NCI-H2196 (cell line): ENCODE data around the gene IL17RB.

Experiments used
- DNase-seq: peaks from one replicate; lab custom pipeline; 2025; ENCODE audit not compliant: unreplicated experiment; lab: John Stamatoyannopoulos, UW

IL17RB gene

GRCh38 chr3:53811143-53811927, 35.0 kb upstream of the IL17RB start:
- no peak for DNase-seq

GRCh38 chr3:53812434-53812833, 33.9 kb upstream of the IL17RB start:
- DNase-seq: no peak

- DNase-seq: no peak
Measured at GRCh38 chr3:53813229-53813628, 33.1 kb upstream of the IL17RB start.

- no peak for DNase-seq
Measured at GRCh38 chr3:53813876-53814275, 32.5 kb upstream of the IL17RB start.

- DNase-seq: no peak
Measured at GRCh38 chr3:53815067-53815466, 31.3 kb upstream of the IL17RB start.

- DNase-seq: no peak
Measured at GRCh38 chr3:53815651-53816050, 30.7 kb upstream of the IL17RB start.

- no peak for DNase-seq
Measured at GRCh38 chr3:53816425-53816824, 29.9 kb upstream of the IL17RB start.

GRCh38 chr3:53817211-53817610, 29.2 kb upstream of the IL17RB start:
- no peak for DNase-seq

GRCh38 chr3:53817809-53818208, 28.6 kb upstream of the IL17RB start:
- DNase-seq: no peak

- DNase-seq: no peak
Measured at GRCh38 chr3:53818221-53819162, 27.9 kb upstream of the IL17RB start.

GRCh38 chr3:53819163-53819868, 27.1 kb upstream of the IL17RB start:
- no peak for DNase-seq

- no peak for DNase-seq
Measured at GRCh38 chr3:53820084-53820483, 26.3 kb upstream of the IL17RB start.

- DNase-seq: no peak
Measured at GRCh38 chr3:53820756-53821580, 25.4 kb upstream of the IL17RB start.

GRCh38 chr3:53821631-53822121, 24.7 kb upstream of the IL17RB start:
- peak; percentile 11 for DNase-seq

GRCh38 chr3:53822331-53822741, 24.0 kb upstream of the IL17RB start:
- DNase-seq: no peak

- DNase-seq: no peak
Measured at GRCh38 chr3:53823026-53823955, 23.1 kb upstream of the IL17RB start.

- no peak for DNase-seq
Measured at GRCh38 chr3:53823956-53824657, 22.3 kb upstream of the IL17RB start.

- DNase-seq: no peak
Measured at GRCh38 chr3:53824795-53825194, 21.6 kb upstream of the IL17RB start.

GRCh38 chr3:53826048-53826447, 20.3 kb upstream of the IL17RB start:
- DNase-seq: no peak
